Cortex of kidney (tissue), 1 donor: Measurements from ENCODE around the gene MDM2.

ENCODE experiments used
- DNase-seq: peaks from one replicate; lab custom pipeline; 2025; lab: John Stamatoyannopoulos, UW

MDM2 gene

GRCh38 chr12:68878283-68878682 lies 70.3 kb downstream of the MDM2 start:
- DNase-seq, result no peak

GRCh38 chr12:68878846-68879245 lies 70.9 kb downstream of the MDM2 start:
- DNase-seq, result no peak

GRCh38 chr12:68880660-68881325 lies 72.8 kb downstream of the MDM2 start:
- no peak for DNase-seq

GRCh38 chr12:68882251-68882964 lies 74.4 kb downstream of the MDM2 start:
- no peak for DNase-seq

- DNase-seq, result no peak
Measured at GRCh38 chr12:68883151-68883550, 75.2 kb downstream of the MDM2 start.

GRCh38 chr12:68884251-68884650 lies 76.3 kb downstream of the MDM2 start:
- no peak for DNase-seq

- DNase-seq, result no peak
Measured at GRCh38 chr12:68885381-68885780, 77.4 kb downstream of the MDM2 start.

GRCh38 chr12:68886636-68887572 lies 78.9 kb downstream of the MDM2 start:
- DNase-seq, result no peak

GRCh38 chr12:68887641-68888040 lies 79.7 kb downstream of the MDM2 start:
- DNase-seq, result no peak

GRCh38 chr12:68888243-68888642 lies 80.3 kb downstream of the MDM2 start:
- DNase-seq, result no peak

- DNase-seq, result no peak
Measured at GRCh38 chr12:68890701-68891113, 82.7 kb downstream of the MDM2 start.

- DNase-seq, result no peak
Measured at GRCh38 chr12:68891141-68891540, 83.2 kb downstream of the MDM2 start.

- DNase-seq, result no peak
Measured at GRCh38 chr12:68893201-68893600, 85.2 kb downstream of the MDM2 start.

GRCh38 chr12:68893741-68894140 lies 85.8 kb downstream of the MDM2 start:
- DNase-seq, result no peak

GRCh38 chr12:68894276-68894855 lies 86.4 kb downstream of the MDM2 start:
- DNase-seq, result no peak

GRCh38 chr12:68896881-68897540 lies 89.0 kb downstream of the MDM2 start:
- no peak for DNase-seq

GRCh38 chr12:68899251-68899771 lies 91.3 kb downstream of the MDM2 start:
- DNase-seq, result no peak

GRCh38 chr12:68900241-68900640 lies 92.3 kb downstream of the MDM2 start:
- DNase-seq, result no peak
